Colonic mucosa (tissue), 4 donors: ENCODE measurements around the gene TACR1. TPM values are rescaled to one million over a fixed set of nuclear protein-coding genes. Genes with fewer than 3 reads are reported as not detected.

Experiments used
- DNase-seq: peaks from one replicate; pipeline ENCODE4 v3.0.0-alpha.2; 2020
- H3K27ac ChIP-seq: fragments of 200-600 bp; one replicate; pipeline ENCODE4 v1.8.0; 2021
- H3K27me3 ChIP-seq: fragments of 200-600 bp; one replicate; pipeline ENCODE4 v1.8.0; 2021
- H3K36me3 ChIP-seq: fragments of 200-600 bp; one replicate; pipeline ENCODE4 v1.8.0; 2021
- H3K4me1 ChIP-seq: fragments of 200-600 bp; one replicate; pipeline ENCODE4 v1.8.0; 2021; ENCODE audit warnings: mild to moderate bottlenecking
- H3K4me3 ChIP-seq: fragments of 200-600 bp; one replicate; pipeline ENCODE4 v1.8.0; 2021
- H3K9ac ChIP-seq, 2 donors: one replicate each; pipeline ENCODE4 v1.7.0; 2013; ENCODE audit warnings: control low read depth in 2 of 2, low read depth in 2 of 2, low read length in 2 of 2
- H3K9me3 ChIP-seq: fragments of 200-600 bp; one replicate; pipeline ENCODE4 v1.8.0; 2021
- intact Hi-C: fragments of 100-400 bp; cut with DNase I; formaldehyde crosslinking; loops from one replicate; pipeline ENCODE4 v1.14.1; 2022
- total RNA-seq, 2 donors: library from RNA; stranded (reverse); fragmentation: NEBNext Ultra II Directional in 1 of 2; extraction: Animal tissue kit (Norgen Biotek cat#: 25700) in 1 of 2; gene quantifications; one replicate each; pipeline ENCODE4 v1.2.1, GENCODE V29; 2021
- TF ChIP-seq, protein P1 (sequence below): fragments of 200-600 bp; IDR thresholded peaks from one replicate; pipeline ENCODE4 v1.8.0; 2022; ENCODE audit warnings: antibody characterized with exemption, mild to moderate bottlenecking
- donor health status: healthy.
- donor health status: DM: no; HTN: no; CAD: no.
- donor health status: DM: no; HTN: no; CAD: no.

The TACR1 gene
- total RNA-seq, 2 donors from 2014 or later = 0.37 TPM; not detected in 1

DNA sequence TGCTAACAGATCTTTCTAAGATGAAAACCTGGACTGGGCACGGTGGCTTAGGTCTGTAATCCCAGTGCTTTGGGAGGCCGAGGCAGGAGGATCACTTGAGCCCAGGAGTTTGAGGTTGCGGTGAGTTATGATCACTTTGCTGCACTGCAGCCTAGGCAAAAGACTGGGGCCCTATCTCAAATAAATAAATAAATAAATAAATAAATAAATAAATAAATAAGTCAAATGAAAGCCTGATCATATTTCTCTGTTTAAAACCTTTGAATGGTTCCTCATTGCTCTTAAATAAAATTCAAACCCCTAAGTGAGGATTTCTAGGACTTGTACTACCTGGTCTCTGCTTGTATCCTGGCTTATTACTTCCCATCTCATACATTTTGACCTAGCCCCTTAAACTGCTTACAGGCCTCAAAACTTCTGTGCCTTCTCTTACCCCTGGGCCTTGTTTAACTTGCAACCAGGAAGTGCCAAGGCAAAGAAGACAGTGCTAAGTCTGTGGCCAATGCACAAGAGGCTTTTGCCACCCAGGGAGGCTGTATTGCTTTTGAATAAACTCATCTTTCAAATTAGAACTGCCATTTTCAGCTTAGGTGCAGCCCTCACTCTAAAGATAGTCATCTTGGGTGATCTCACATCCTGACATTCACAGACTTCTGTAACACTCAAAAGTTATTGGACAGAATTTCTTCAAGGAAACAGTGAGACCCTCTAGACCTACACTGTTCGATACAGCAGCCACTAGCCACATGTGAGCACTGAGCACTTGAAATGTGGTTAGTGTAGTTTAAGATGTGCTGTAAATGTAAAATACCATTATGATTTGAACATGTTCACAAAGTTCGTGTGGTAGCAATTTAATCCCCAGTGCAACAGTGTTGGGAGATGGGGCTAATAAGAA is 167.2 kb downstream of the TACR1 start:
- DNase-seq = no peak
- Histone ChIP-seq H3K27ac (no peak overlapping the region), H3K9me3 (no peaks in the 10 kb centered on the region), H3K4me3 (no peak overlapping the region), H3K9ac (no peak overlapping the region), H3K36me3 (no peaks in the 10 kb centered on the region), H3K27me3 (no peaks in the 10 kb centered on the region), H3K4me1 (no peaks in the 10 kb centered on the region)
- intact Hi-C loops = no loop called here
- TF ChIP-seq, protein P1, sequence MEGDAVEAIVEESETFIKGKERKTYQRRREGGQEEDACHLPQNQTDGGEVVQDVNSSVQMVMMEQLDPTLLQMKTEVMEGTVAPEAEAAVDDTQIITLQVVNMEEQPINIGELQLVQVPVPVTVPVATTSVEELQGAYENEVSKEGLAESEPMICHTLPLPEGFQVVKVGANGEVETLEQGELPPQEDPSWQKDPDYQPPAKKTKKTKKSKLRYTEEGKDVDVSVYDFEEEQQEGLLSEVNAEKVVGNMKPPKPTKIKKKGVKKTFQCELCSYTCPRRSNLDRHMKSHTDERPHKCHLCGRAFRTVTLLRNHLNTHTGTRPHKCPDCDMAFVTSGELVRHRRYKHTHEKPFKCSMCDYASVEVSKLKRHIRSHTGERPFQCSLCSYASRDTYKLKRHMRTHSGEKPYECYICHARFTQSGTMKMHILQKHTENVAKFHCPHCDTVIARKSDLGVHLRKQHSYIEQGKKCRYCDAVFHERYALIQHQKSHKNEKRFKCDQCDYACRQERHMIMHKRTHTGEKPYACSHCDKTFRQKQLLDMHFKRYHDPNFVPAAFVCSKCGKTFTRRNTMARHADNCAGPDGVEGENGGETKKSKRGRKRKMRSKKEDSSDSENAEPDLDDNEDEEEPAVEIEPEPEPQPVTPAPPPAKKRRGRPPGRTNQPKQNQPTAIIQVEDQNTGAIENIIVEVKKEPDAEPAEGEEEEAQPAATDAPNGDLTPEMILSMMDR = no peak

DNA sequence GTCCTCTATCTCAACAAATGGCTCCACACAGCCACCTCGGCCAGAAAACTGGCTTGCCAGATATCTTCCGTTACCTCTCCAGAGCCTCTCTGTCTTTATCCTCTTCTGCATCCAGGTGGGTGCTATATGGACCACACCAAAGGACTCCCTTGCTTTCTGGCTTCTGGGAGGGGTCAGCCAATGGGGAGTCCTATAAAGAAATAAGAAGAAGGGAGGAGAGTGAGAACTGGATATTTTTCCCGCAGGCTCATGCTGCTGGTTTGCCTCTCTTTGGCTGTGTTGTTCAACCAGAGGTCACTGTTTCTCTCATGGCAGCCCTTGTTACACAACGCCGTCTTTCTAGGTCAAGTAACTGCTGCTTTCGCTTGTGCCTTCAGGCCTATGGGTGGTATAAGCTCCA is 168.1 kb downstream of the TACR1 start:
- Histone ChIP-seq H3K27me3 (no peaks in the 10 kb centered on the region), H3K27ac (no peak overlapping the region), H3K9ac (no peak overlapping the region), H3K4me1 (no peaks in the 10 kb centered on the region), H3K36me3 (no peaks in the 10 kb centered on the region), H3K9me3 (no peaks in the 10 kb centered on the region), H3K4me3 (no peak overlapping the region)
- DNase-seq = no peak
- intact Hi-C loops = no loop called here
- TF ChIP-seq, protein P1 = no peak

DNA sequence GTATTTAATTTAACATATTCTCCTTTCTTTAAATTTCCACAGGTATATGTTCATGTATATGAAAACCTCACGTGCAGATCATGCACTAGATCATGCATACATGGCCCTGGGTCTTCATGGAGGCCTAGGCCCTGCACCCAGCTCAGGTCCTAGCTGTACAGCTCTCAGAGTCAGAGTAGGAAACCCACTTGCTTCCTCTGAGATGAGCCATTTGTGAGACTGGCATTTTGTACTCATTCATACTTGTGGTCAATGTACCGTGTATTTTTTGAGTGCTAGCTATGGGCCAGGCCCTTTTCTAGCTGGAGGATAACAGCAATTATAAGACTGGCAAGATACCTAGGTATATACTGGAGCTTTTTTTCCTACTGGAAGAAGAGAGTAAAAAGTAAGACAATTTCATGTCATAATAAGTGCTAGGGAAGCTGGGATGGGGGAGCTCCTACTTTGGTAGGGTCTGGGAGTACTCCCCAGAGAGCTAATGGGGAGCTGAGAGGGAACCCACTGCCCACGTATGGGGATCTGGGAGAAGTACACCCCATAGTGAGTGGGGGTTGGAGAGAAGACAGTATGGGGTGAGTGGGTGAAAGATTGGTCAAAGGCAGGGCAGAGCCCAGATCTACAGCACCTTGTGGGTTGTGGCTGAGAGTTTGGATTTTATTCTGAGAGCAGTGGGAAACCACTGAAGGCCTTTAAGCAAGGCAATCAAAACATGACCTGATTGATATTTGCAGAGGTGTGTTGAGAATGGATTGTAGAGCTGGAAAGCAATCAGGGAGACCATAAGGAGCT is 168.9 kb downstream of the TACR1 start:
- intact Hi-C loops = no loop called here
- Histone ChIP-seq H3K9ac (no peak overlapping the region), H3K9me3 (no peaks in the 10 kb centered on the region), H3K27ac (no peak overlapping the region), H3K36me3 (no peaks in the 10 kb centered on the region), H3K4me3 (no peak overlapping the region), H3K4me1 (no peaks in the 10 kb centered on the region), H3K27me3 (no peaks in the 10 kb centered on the region)
- TF ChIP-seq, protein P1 = no peak
- no peak for DNase-seq

DNA sequence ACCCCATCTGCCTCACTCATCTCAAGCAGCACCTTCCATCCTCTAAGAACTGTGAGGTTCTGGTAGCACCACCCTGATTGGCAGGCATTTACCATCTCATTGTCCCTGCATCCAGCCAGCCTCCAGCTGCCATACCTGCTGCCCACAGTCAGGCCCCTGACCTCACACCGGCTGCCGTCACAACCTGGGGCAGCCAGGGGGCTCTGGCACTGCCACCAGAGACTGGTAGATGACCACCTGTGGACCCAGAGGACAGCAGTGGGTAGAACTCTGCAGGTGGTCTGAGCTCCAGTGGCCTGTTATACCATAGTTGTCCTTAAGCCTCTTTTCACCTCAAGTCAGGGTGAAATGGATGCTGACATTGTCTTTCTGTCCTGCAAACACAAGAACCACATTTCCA is 171.4 kb downstream of the TACR1 start:
- TF ChIP-seq, protein P1 = no peak
- no peaks in the 10 kb centered on the region for H3K4me1 ChIP-seq
- no peak overlapping the region for H3K27ac ChIP-seq
- no peak for DNase-seq
- no peaks in the 10 kb centered on the region for H3K36me3 ChIP-seq
- H3K4me3 ChIP-seq = no peak overlapping the region
- no peak overlapping the region for H3K9ac ChIP-seq
- H3K9me3 ChIP-seq = no peaks in the 10 kb centered on the region
- H3K27me3 ChIP-seq = no peaks in the 10 kb centered on the region
- intact Hi-C loops = no loop called here

DNA sequence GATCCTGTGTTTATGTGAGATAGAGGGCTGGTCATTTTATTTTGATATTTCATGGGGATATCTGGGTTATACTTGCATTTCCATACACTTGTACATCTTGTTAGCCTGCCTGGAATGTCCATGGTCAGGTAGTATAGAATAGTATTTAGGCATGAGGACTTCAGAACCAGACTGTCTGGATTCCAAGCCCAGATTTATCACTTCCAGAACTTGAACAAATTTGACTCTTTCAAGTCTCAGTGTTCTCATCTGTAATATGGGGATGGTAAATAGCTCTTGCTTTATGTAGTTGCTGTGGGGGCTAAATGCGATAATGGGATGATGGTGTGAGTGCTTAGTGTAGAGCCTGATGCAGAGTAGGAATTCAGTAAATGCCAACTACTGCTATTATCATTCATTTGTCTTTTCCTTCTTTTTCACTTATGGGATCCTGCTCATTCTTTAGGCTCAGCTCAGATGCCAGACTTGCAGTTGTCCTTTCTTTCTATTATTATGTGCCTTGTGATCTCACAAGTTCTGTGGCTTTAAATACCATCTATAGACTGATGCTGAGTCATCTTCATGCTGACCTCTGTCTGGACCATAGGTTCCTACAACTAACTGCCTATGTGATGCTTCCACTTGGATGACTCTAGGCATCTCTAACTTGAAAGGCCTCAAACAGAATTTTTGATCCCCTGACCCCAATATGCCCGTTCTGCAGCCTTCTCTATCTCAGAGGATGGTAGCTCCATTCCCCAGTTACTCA is 173.5 kb downstream of the TACR1 start:
- no peaks in the 10 kb centered on the region for H3K9me3 ChIP-seq
- no peak overlapping the region for H3K4me3 ChIP-seq
- DNase-seq = no peak
- TF ChIP-seq, protein P1 = no peak
- no peaks in the 10 kb centered on the region for H3K27me3 ChIP-seq
- intact Hi-C loops = no loop called here
- H3K4me1 ChIP-seq = no peaks in the 10 kb centered on the region
- H3K9ac ChIP-seq = no peak overlapping the region
- no peaks in the 10 kb centered on the region for H3K36me3 ChIP-seq
- H3K27ac ChIP-seq = no peak overlapping the region
